ENCODE results near the gene ZNF394.
"Not testable (repeated sequence)": the region's sequence is repeated elsewhere in the genome, so short reads cannot be mapped to it uniquely, and the experiment has no call there.

The ZNF394 gene

DNA sequence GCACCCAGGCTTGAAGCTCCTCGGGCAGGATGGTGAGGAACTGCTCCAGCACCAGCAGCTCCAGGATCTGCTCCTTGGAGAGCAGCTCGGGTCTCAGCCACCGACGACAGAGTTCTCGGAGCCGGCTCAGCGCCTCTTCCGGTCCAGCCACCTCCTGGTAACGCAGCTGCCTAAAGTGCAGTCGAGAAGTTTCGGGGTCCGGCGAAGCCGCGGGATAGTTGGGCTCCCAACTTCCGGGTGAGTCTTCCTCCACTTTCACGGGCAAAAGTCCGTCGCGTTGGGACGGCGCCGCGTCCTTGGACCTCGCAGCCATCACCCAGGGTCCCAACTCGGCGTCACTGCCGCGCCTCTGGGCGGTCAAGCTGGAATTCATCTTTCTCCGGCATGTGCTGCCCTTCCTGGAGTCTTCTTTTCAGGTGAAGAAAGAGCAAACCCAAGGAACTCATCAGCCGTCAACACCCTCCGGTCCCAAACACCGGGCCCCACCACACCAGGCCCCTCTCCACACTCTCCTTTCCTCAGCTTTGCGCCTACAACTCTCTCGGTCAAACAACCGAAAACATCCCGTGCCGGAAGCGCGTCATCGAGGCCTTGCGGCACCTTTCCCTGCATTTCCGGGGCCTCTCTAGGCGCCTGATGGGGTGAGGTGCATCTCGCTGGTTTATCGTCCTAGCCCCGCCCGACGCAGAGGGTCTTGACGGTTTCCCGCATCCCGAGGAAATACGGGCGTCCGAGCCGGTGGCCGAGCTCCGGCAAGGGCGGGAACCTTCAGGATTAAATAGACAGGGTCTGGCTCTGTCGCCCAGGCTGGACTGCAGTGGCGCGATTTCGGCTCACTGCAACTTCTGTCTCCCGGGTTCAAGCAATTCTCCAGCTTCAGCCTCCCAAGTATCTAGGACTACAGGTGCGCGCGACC, at the start of gene ZNF394:
Gene ZNF394 (minus strand): TSS at position 561 of the 916 bp plus-strand sequence. CDS start 188 bp downstream, at position 373.
- DNase-seq, result peak; percentile 91 to 93

DNA sequence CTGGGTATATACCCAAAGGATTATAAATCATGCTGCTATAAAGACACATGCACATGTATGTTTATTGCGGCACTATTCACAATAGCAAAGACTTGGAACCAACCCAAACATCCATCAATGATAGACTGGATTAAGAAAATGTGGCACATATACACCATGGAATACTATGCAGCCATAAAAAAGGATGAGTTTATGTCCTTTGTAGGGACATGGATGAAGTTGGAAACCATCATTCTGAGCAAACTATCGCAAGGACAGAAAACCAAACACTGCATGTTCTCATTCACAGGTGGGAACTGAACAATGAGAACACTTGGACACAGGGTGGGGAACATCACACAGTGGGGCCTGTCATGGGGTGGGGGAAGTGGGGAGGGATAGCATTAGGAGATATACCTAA, 49.5 kb upstream of the ZNF394 start:
- not testable (repeated sequence) for DNase-seq

DNA sequence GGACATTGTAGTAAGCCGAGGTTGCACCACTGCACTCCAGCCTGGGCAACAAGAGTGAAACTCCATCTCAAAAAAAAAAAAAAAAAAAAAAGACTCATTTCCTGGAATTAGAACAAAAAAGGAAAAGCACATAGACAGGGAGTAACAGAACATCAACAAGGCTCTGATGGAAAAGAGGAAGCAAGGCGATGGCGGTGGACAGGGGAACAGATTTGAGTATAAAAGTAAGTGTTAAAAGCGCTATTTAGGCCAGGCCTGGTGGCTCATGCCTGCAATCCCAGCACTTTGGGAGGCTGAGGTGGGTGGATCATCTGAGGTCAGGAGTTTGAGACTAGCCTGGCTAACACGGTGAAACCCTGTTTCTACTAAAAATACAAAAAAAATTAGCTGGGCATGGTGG, 45.2 kb upstream of the ZNF394 start:
- not testable (repeated sequence) for DNase-seq

DNA sequence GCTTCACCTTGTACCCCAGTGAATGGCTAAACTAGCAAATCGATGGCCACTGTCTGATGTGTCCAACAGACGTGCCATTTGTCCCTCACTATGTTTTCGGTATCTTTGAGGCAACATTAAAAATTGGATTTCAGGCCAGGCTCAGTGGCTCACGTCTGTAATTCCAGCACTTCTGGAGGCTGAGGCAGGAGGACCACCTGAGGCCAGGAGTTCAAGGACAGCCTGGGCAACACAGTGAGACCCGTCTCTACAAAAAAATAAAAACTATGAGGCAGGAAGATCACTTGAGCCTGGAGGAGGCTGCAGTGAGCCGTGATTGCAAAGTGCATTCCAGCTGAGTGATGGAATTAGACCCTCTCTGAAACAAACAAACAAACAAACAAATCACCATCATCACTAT, 43.8 kb upstream of the ZNF394 start:
- DNase-seq, result no peak

DNA sequence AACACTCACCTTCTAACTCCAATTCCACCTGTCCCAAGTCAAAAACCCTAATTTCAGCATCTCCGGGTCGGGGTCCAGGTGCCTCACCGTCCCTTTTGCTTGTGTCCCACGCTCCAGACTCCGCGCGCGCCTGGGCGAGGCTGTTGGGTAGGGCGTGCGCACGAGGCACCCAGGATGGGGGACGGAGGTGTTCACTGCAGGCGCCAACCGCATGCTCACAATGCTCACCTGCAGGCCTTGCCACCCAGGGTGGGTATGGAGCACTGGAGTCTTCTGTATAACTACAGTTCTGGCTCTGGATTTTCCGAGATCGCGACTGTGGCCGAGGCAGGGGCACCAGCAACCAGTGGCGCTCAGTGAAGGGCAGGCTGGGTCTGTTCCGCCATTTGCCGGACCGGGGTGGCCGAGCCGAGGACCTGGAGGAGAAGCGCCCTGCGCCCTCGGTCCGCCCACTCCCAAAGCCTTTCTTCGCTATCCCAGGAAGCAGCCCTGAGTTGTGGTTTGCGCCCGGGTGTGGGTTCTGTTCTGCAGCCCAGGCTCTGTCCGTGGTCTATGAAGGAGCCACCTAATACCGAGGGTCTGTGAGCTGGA, 43.1 kb upstream of the ZNF394 start:
- no peak for DNase-seq

DNA sequence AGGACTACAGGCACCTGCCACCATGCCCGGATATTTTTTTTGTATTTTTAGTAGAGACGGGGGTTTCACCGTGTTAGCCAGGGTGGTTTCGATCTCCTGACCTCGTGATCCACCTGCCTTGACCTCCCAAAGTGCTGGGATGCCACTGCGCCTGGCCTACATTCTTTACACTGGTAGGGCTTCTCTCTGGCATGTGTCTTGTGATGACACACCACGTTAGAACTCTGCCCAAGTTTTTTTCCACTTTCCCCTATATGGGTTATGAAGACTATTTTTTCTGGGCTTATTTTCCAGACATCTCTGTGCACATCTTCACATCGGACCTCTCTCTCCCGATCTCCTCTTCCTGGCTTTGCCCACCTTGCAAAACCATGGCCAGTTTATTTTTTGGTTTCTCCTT, 41.1 kb upstream of the ZNF394 start:
- DNase-seq, result no peak

DNA sequence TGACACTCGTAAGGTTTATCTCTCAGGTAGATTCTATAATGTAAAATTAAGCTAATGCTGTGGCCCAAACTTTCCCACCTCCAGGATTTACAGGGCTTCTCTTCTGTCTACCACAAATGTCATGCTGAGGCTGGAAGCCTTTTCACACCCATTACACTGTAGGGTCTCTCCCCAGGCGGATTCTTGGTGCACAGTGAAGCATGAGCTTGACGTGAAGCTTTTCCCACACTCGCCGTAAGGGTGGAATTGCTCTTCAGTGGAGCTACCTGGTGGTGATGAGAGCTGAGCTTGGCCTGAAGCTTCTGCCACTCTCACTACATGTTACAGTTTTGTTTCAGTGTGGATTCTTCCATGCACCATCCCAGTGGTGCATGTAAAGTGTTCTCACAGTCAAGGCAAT, 40.5 kb upstream of the ZNF394 start:
- no peak for DNase-seq

DNA sequence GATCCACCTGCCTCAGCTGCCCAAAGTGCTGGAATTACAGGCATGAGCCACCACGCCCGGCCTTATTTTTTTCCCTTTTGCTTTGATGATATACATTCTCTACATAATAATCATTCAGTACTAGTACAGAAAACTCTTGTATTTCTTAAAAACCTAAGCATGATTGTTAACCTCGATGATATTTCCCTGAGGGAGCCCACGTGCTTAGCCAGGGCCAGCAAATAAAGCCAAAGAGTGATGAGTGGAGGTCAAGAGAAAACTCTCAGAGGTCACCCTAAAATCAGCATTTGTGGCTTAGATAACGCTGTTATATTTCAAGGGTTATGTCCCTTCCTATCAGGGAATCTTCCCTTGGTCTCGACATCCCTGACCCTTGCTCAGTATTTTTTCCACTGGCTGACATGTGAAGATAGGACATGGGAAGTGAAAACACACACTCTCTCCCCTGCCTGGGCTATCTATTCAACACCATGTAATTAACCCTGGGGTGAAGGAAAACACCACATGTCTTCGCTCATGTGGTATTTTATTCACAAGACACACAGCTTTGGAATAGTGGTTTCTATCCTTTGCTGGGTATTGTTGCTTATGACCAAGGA, 39.2 kb upstream of the ZNF394 start:
- DNase-seq, result no peak

DNA sequence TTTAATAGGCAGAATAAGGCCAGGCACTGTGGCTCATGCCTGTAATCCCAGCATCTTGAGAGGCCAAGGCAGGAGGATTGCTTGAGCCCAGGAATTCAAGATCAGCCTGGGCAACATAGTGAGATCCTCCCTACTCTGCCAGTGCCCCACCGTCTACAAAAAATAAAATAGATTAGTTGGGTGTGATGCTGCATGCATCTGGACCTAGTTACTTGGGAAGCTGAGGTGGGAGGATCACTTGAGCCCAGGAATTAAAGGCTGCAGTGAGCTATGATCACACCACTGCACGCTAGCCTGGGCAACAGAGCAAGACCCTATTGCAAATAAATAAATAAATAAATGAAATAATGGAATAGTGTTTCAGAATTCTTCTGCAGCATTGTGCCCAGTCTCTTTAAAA, 35.6 kb upstream of the ZNF394 start:
- no peak for DNase-seq

DNA sequence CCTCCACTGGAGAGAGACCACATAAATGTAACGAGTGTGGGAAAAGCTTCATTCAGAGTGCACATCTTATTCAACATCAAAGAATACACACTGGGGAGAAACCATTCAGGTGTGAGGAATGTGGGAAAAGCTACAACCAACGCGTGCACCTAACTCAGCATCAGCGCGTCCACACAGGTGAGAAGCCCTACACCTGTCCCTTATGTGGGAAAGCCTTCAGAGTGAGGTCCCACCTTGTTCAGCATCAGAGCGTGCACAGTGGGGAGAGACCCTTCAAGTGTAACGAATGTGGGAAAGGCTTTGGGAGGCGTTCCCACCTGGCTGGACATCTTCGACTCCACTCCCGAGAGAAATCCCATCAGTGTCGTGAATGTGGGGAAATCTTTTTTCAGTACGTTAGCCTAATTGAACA, 31.3 kb upstream of the ZNF394 start:
- DNase-seq, result no peak

DNA sequence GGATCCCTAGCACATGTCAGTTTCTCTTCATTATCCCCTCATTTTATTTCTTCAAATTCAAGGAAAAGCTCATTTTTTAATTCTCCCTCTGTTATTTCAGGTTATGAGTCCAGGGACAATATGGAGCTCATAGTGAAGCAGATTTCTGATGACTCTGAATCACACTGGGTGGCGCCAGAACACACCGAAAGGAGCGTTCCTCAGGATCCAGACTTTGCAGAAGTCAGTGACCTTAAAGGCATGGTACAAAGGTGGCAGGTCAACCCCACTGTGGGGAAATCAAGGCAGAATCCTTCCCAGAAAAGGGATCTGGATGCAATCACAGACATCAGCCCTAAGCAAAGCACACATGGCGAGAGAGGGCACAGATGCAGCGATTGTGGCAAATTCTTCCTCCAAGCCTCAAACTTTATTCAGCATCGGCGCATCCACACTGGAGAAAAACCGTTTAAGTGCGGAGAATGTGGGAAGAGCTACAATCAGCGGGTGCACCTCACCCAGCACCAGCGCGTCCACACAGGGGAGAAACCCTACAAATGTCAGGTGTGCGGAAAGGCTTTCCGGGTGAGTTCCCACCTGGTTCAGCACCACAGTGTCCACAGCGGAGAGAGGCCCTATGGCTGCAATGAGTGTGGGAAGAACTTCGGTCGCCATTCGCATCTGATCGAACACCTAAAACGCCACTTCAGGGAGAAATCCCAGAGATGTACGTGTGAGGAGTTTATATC, 25.8 kb upstream of the ZNF394 start:
- no peak for DNase-seq

DNA sequence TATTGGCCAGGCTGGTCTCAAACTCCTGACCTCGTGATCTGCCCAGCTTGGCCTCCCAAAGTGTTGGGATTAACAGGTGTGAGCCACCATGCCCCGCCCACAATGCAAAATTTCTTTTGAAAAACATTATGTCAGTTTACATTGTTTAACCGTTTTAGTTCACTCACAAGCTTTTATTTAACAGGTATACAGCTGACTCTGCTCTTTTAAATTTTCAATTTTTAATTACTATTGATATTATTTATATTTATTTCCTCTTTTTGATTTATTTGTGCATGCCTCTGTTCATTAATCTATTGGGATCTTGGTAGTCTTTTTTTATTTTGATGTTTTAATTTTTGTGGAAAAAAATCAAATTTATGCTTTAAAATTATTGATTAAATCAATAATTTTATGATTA, 21.3 kb upstream of the ZNF394 start:
- no peak for DNase-seq

DNA sequence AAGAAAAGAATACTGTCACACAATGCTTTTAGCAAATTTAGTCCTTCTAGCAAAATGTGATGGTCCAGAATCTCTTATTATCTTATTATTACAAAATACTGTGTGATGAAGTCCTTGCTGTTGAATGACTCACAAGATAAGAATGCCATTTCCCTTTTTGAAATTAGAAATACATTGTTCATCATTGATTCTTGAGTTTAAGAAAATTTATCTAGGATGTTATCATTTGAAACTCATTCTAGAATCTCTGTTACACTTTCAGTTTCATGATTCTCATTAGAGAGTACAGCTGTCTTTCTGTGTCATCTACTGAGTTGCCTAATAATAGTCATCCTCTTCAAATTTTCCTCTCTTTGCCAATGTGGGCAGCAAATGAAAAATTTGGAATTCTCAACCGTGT, 14.0 kb upstream of the ZNF394 start:
- no peak for DNase-seq

DNA sequence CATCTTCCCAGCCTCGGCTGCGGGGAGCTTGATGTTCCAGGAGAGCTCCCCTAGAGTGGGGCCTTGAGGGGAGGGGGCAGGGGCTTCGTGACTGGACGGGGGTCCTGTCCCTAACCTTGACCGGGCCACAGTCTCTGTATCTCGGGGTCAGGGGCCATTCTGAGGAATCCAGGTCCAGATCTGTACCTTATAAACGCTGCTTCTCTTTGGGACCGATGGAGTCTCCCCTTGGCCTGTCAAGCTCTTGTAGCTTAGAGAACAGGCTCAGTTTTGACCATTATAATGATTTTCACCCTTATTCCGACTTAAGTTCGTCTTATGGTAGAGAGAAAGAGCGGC, 5.2 kb upstream of the ZNF394 start:
- DNase-seq, result no peak

DNA sequence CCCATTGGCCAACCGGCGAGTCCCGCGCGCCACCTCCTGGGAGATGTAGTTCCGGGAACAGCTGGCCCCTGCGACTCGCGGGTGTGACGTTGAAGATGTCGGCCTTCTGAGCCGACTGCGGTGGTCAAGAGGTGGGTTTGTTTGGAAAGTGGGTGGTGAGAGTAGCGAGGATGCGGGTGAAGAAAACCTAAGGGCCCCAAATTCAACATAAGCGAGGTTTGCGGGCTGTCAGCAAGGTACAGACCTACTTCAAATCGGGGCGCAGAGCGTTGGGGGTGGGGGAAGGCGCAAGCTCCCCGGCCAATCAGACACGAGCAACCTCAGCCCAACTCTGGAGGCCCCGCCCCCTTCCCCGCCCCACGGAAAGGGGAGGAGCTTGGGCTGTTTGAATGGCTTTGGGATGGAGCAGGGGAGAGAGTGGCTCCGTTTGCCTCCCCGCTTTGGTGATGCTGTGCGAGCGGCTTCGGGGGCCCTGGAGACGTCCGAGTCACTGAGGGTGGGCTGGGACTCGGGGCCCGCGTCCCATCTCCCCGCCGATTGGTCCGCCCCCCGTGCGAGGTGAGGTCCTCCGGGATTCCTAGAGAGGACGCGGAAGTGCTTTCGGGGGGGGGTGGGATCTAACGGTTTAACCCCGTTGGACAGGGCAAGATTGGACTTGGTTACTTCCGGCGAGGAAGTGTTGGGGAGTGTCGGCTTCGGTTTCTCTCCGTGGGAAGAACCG, 4.7 kb upstream of the ZNF394 start, which contains the start of gene ZKSCAN5:
Gene ZKSCAN5 (plus strand): TSS at position 60 of the 721 bp plus-strand sequence. CDS start 1,383 bp downstream, outside the sequence.
- peak; percentile 90 for DNase-seq

DNA sequence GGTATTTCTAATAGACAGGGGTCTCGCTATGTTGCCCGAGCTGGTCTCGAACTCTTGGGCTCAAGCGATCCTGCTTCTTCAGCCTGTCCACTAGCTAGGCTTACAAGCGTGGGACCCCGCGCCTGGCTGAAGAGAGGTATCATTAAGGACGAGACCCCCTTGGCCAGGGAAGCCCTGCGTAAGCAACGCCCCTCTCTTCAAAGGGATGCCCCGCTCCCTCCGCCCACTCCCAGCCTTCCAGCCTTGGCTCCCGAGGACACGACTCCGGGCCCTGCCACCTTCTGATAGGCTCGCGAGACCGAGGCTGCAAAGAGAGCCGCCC, 4.2 kb upstream of the ZNF394 start:
- peak; percentile 93 to 96 for DNase-seq

DNA sequence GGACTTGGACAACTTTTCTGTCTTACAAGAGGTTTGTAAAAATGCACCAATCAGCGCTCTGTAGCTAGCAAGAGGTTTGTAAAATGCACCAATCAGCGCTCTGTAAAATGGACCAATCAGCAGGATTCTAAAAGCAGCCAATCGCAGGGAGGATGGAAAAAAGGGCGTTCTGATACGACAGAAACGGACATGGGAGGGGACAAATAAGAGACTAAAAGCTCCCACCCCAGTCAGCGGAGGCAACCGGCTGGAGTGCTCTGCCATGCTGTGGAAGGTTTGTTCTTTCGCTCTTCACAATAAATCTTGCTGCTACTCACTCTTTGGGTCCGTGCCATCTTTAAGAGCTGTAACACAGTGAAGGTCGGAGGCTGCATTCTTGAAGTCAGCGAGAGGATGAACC, 1.2 kb upstream of the ZNF394 start:
- not testable (repeated sequence) for DNase-seq

DNA sequence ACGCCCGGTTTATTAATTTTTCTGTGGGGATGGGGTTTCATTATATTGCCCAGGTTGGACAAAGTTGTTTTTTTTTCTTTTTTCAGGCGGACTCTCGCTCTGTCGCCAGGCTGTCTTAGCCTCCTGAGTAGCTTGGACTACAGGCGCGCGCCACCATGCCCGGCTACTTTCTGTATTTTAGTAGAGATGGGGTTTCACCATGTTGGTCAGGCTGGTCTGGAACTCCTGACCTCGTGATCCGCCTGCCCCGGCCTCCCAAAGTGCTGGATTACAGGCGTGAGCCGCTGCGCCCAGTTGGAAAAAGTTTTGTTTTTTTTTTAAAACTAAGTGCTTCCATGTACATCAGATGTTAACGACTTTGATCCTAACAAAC, 542 bp upstream of the ZNF394 start:
- no peak for DNase-seq

DNA sequence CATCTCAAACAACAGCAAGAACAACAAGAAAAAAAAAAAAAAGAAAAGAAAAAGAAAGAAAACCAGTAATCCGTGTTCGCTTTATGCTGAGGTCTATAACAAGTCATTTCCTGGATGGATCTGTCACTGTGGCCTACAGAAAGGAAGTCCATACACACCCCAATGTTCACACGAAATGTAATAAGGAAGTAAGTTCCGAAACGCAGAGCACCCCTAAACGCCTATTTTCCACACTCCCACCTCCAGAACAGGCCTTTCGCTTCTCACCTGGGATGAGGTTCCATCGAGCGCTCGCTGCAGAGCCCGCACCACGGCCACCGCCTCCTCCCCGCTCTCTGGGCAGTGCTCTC, 735 bp downstream of the ZNF394 start:
- DNase-seq, result no peak

DNA sequence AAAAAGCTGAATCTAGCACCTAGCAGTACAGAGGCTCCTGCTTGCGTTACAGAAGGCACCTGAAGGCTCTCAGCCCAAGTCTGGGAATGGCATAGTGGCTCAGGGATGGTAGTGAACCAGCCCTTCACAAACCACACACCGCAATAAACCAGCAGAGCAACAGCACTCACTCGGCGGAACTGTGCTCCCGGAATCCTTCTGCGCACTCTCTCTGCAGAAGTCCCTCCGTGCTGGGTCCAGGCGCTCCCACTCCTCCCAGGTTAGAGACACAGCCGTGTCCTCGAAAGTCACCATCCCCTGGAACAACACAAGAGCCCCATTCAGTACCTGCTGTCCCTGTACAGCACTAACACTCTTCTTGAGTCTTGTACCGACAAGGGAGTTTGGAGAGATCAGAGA, 1.5 kb downstream of the ZNF394 start:
- DNase-seq, result no peak

DNA sequence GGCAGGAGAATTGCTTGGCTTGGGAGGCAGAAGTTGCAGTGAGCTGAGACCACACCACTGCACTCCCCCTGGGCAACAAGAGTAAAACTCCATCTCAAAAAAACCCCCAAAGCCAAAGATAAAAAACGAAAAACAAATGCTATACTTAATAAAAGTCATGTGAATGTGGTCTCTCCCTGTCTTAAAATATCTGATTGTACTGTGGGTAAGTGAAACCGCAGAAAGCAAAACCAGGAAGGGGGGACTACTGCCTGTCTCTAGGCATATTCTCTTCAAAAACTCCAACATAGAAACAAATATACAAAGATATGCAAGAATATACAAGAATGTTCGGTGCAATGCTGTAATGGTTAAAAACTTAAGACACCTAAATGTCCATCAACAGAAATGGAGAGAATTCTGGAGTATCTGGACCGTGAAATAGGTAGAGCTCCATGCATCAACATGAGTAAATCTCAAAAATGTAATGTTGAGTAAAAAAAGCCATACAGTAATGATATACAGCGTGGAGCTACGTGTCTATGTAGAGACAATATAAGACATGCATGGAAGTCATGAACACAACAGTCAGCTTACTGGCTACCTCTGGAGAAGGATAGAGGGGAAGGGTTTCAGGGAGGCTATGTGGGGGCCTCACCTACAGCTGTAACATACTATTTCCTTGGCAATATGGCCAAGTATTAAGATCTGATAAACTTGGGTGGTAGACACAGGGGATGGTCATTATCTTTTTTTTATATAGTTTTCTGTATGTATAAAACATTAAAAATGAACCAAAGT, 2.1 kb downstream of the ZNF394 start:
- DNase-seq, result no peak

DNA sequence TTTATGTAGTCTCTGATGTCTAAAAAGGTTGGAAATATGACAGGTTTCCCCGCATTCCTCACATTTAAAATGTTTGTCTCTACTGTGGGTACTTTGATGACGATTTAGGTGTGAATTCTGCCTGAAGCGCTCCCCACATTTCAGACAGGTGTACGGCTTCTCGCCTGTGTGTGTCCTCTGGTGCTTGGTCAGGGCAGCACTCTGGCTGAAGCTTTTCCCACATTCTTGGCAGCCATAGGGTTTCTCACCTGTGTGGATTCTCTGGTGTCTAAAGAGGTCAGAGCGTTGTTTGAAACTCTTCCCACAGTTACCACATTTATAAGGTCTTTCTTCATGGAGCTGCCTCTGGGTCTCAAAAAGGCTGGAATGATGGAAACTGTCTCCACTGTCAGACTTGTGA, 6.3 kb downstream of the ZNF394 start:
- no peak for DNase-seq

Data from SHP77 (cell line).